Kidney (tissue), 14 donors: ENCODE data around the gene TEAD3. TPM values are rescaled to one million over a fixed set of nuclear protein-coding genes. Genes with fewer than 3 reads are reported as not detected.
"Not testable (repeated sequence)": the region's sequence is repeated elsewhere in the genome, so short reads cannot be mapped to it uniquely, and the experiment has no call there.

Source experiments
- DNase-seq, 5 donors: peaks; one replicate each; pipeline ENCODE4 v3.0.0-alpha.2; 2013 to 2020
- FAIRE-seq: peaks from 2 replicates; lab custom pipeline; 2012; peaks lifted over from hg19 to GRCh38; lab: Jason Lieb, UNC
- H3K27ac ChIP-seq, 2 donors: one replicate each; pipeline ENCODE4 v1.7.0; 2013; ENCODE audit warnings: low read depth in 2 of 2, low read length in 2 of 2, inconsistent platforms in 1 of 2
- H3K27me3 ChIP-seq: one replicate; pipeline ENCODE4 v1.7.1; 2013; ENCODE audit warnings: low read length, inconsistent platforms; ENCODE audit not compliant: control insufficient read depth, insufficient read depth
- H3K36me3 ChIP-seq, 3 donors: one replicate each; pipeline versions ENCODE4 v1.7.0 to v1.7.1; 2013; ENCODE audit warnings: low read length in 3 of 3, control low read depth in 1 of 3, inconsistent platforms in 1 of 3; ENCODE audit not compliant: insufficient read depth in 3 of 3, control insufficient read depth in 2 of 3
- H3K4me1 ChIP-seq, 3 donors: one replicate each; pipeline versions ENCODE4 v1.7.0 to v1.7.1; 2013; ENCODE audit warnings: low read length in 3 of 3, inconsistent platforms in 1 of 3, low read depth in 1 of 3; ENCODE audit not compliant: control insufficient read depth in 2 of 3, insufficient read depth in 2 of 3
- H3K4me3 ChIP-seq, 3 donors: one replicate each; pipeline versions ENCODE4 v1.7.0 to v1.8.1; 2013; ENCODE audit warnings: low read length in 3 of 3, control low read depth in 1 of 3, inconsistent platforms in 1 of 3
- H3K9ac ChIP-seq, 3 donors: one replicate each; pipeline versions ENCODE4 v1.7.0 to v1.7.1; 2013; ENCODE audit warnings: low read length in 3 of 3, control low read depth in 1 of 3, inconsistent platforms in 1 of 3
- H3K9me3 ChIP-seq, 3 donors: one replicate each; pipeline versions ENCODE4 v1.7.0 to v1.7.1; 2013; ENCODE audit warnings: low read length in 3 of 3, control low read depth in 1 of 3, inconsistent platforms in 1 of 3; ENCODE audit not compliant: control insufficient read depth in 2 of 3, insufficient read depth in 1 of 3
- intact Hi-C: fragments of 100-400 bp; cut with DNase I; formaldehyde crosslinking; loops from one replicate; pipeline ENCODE4 v1.11.1; 2022
- polyA plus RNA-seq: library from polyadenylated mRNA; stranded (reverse); fragments of 350-450 nt; fragmentation: Illumina TruSeq; extraction: RNeasy Lipid Tissue Mini Kit (QIAGEN cat#74804); gene quantifications from one replicate; pipeline ENCODE4 v1.2.3, GENCODE V29; 2014; ENCODE audit warnings: low read depth, low replicate concordance; ENCODE audit not compliant: insufficient read depth
- total RNA-seq: library from RNA; stranded (reverse); fragmentation: NEBNext Ultra II Directional; extraction: Animal tissue kit (Norgen Biotek cat#: 25700); gene quantifications from one replicate; pipeline ENCODE4 v1.2.1, GENCODE V29; 2021
- TF ChIP-seq, protein P1 (sequence below): IDR thresholded peaks from 3 replicates; pipeline ENCODE4 v1.5.1; 2012; ENCODE audit warnings: mild to moderate bottlenecking, moderate library complexity, borderline replicate concordance; ENCODE audit not compliant: insufficient read depth; ENCODE audit errors: extremely low read depth
- donor health status: control.
- donor health status: control.
- donor health status: control.
- donor health status: control.
- donor health status: control.
- donor health status: DM: yes; HTN: yes; CAD: no.
- donor health status: Normal renal cell carcinoma (clear cell type).

TEAD3 gene
- total and polyA plus RNA-seq, 2 donors from 2014 or later, result 11.3 to 18.0 TPM

DNA sequence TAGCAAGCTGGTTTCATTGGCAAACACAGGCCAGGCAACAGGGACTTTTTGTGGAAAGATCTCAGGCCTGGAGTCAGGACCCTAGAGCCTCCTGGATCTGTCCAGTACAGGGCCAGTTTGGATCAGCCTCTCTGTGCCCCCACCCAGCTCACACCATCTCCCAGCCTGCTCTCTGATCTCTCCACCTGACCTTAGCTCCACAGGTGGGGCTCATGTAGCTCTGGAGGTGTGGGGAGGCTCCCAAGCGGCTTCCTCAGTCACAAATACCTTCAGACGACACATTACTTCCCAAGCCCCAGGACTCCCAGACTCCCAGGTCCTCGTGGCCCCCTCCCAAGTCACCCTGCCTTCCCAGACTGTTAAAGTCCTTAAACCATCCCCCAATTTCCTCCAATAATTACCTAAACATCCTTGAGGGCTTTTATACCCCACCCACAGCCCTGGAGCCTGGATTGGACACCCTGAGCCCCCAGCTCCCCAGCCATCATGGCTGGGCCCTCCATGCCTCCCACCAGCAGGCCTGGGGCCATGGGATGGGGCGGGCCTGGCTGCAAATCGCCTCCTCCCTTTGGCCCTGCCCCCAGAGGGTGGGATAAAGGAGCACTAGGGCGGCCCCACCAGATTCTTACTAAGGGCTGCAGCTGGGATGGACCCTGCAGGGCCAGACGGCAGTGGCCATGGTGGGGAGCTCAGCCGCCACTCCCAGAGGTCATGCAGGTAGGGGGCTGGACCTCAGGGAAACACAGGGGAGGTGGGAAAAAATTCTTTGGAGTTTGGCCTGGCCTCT lies 60.6 kb downstream of the TEAD3 start:
- Histone ChIP-seq H3K4me3 (no peak overlapping the region), H3K27ac (no peak overlapping the region), H3K4me1 (peaks cover 0 to 7% (median 0%) of the 10 kb centered on the region in 3 donors), H3K36me3 (no peaks in the 10 kb centered on the region), H3K9ac (no peak overlapping the region), H3K9me3 (no peaks in the 10 kb centered on the region), H3K27me3 (no peaks in the 10 kb centered on the region)
- FAIRE-seq, result no peak
- DNase-seq, result no peak
- TF ChIP-seq, protein P1, sequence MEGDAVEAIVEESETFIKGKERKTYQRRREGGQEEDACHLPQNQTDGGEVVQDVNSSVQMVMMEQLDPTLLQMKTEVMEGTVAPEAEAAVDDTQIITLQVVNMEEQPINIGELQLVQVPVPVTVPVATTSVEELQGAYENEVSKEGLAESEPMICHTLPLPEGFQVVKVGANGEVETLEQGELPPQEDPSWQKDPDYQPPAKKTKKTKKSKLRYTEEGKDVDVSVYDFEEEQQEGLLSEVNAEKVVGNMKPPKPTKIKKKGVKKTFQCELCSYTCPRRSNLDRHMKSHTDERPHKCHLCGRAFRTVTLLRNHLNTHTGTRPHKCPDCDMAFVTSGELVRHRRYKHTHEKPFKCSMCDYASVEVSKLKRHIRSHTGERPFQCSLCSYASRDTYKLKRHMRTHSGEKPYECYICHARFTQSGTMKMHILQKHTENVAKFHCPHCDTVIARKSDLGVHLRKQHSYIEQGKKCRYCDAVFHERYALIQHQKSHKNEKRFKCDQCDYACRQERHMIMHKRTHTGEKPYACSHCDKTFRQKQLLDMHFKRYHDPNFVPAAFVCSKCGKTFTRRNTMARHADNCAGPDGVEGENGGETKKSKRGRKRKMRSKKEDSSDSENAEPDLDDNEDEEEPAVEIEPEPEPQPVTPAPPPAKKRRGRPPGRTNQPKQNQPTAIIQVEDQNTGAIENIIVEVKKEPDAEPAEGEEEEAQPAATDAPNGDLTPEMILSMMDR, result no peak
- intact Hi-C loops, result no loop called here

DNA sequence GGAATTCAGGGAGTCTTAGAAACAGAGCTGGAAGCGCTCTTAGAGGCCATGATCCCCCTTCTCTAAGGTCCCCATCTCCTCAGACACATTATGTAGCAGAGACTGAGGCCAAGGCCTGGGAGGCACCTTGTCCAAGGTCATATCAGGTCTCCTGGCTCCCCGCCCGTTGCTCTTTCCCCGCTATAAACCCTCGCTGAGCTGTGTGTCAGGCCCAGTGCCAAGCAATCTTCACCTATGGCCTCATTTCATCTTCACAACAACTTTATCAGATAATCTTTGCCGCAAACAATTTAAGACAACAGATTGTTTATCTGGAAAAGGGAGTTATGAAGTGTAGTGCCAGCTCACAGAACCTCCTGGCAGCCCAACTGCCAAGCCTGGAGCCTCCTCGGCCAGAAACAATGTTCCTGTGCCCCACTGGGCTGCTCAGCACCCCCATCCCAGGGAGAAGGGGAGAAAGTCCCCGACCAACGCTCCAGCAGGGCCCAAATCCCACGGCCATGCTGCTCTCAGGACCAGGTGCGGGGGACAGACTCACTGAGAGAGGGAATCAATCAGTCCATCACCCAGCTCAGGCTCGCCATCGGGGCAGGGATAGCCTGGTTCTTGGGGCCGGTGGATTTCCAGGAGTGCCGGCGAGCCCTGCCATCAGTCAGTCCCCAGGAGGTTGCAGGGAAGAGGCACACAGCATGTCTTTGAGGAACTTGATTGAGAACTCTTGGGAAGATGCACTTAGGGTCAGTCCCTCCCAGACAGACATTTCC lies 61.6 kb downstream of the TEAD3 start:
- no peak overlapping the region for H3K27ac ChIP-seq

GRCh38 chr6:35432702-35433101 lies 64.2 kb downstream of the TEAD3 start:
- H3K27me3 ChIP-seq, H3K9ac ChIP-seq, H3K27ac ChIP-seq, intact Hi-C loops, FAIRE-seq, H3K36me3 ChIP-seq, H3K4me3 ChIP-seq, DNase-seq, H3K9me3 ChIP-seq, H3K4me1 ChIP-seq: not testable (repeated sequence)

More for the DNA sequence above, 61.6 kb downstream of the TEAD3 start:
- no peak overlapping the region for H3K4me3 ChIP-seq
- peaks cover 0 to 7% (median 0%) of the 10 kb centered on the region in 3 donors for H3K4me1 ChIP-seq
- H3K9ac ChIP-seq, result no peak overlapping the region
- H3K9me3 ChIP-seq, result no peaks in the 10 kb centered on the region
- DNase-seq, result no peak
- no peak for FAIRE-seq
- no peaks in the 10 kb centered on the region for H3K36me3 ChIP-seq
- TF ChIP-seq, protein P1, result no peak
- no peaks in the 10 kb centered on the region for H3K27me3 ChIP-seq
- intact Hi-C loops, result no loop called here

DNA sequence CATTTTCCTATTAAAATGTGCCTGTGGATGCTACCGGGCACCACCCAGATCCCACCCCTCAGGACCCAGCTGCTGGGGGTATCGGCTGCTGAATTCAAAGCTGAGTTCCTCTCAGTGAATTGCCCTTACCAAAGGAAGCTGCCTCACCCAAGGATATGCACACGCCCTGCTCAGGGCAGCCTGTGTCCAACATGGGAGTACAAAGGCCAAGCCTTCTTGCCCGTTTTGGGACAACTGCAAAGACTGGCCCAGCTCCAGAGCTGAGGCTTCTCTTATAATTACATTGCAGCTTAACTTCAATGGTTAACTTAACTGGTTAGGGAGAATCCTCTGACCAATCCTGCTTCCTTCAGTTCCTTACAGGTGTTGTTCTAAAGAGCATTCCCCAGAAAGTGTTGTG lies 64.6 kb downstream of the TEAD3 start:
- peaks cover 0 to 7% (median 3%) of the 10 kb centered on the region in 3 donors for H3K9me3 ChIP-seq
- H3K27me3 ChIP-seq, result no peaks in the 10 kb centered on the region
- TF ChIP-seq, protein P1, result no peak
- peaks cover 0 to 7% (median 0%) of the 10 kb centered on the region in 3 donors for H3K4me1 ChIP-seq
- no peak overlapping the region for H3K27ac ChIP-seq
- H3K4me3 ChIP-seq, result no peak overlapping the region
- FAIRE-seq (no peak), DNase-seq (no peak)
- H3K9ac ChIP-seq, result no peak overlapping the region
- no peaks in the 10 kb centered on the region for H3K36me3 ChIP-seq
- intact Hi-C loops, result no loop called here
